Endodermal cell (in vitro differentiated cells): ENCODE measurements around the gene TMTC1. TPM values are rescaled to one million over a fixed set of nuclear protein-coding genes. Genes with fewer than 3 reads are reported as not detected.
"Not testable (repeated sequence)": the region's sequence is repeated elsewhere in the genome, so short reads cannot be mapped to it uniquely, and the experiment has no call there.

Source experiments
- DNase-seq: peaks from one replicate; pipeline ENCODE4 v3.0.0-alpha.2; 2017
- H3K27ac ChIP-seq: 2 replicates; pipeline ENCODE4 v1.5.1; 2013; ENCODE audit warnings: mild to moderate bottlenecking, low read depth, low read length, moderate library complexity
- H3K27me3 ChIP-seq: 2 replicates; pipeline ENCODE4 v1.6.1; 2013; ENCODE audit warnings: mild to moderate bottlenecking, low read length, moderate library complexity; ENCODE audit not compliant: insufficient read depth, control insufficient read depth, poor library complexity, severe bottlenecking
- H3K36me3 ChIP-seq: 2 replicates; pipeline ENCODE4 v1.7.0; 2013; ENCODE audit warnings: mild to moderate bottlenecking, low read length, moderate library complexity; ENCODE audit not compliant: control insufficient read depth, insufficient read depth
- H3K4me1 ChIP-seq: one replicate; pipeline ENCODE4 v1.7.0; 2013; ENCODE audit warnings: low read length; ENCODE audit not compliant: control insufficient read depth, insufficient read depth
- H3K4me3 ChIP-seq: 2 replicates; pipeline ENCODE4 v1.5.1; 2013; ENCODE audit warnings: mild to moderate bottlenecking, low read length, moderate library complexity
- H3K9ac ChIP-seq: 2 replicates; pipeline ENCODE4 v1.6.1; 2013; ENCODE audit warnings: mild to moderate bottlenecking, low read length, moderate library complexity; ENCODE audit not compliant: poor library complexity, severe bottlenecking; ENCODE audit errors: extremely low read depth
- H3K9me3 ChIP-seq: 2 replicates; pipeline ENCODE4 v1.6.1; 2013; ENCODE audit warnings: mild to moderate bottlenecking, low read length, moderate library complexity; ENCODE audit not compliant: control insufficient read depth
- H3K27ac Mint-ChIP-seq: 2 replicates; pipeline ENCODE4 v1.8.0; 2020; ENCODE audit warnings: mixed read lengths
- H3K27me3 Mint-ChIP-seq: 2 replicates; pipeline ENCODE4 v1.8.0; 2021; ENCODE audit warnings: mild to moderate bottlenecking, mixed read lengths; ENCODE audit not compliant: insufficient read depth
- H3K36me3 Mint-ChIP-seq: 2 replicates; pipeline ENCODE4 v1.8.0; 2020; ENCODE audit warnings: low read depth, mixed read lengths
- H3K4me1 Mint-ChIP-seq: 2 replicates; pipeline ENCODE4 v1.8.0; 2020; ENCODE audit warnings: mixed read lengths
- H3K4me3 Mint-ChIP-seq: 2 replicates; pipeline ENCODE4 v1.8.0; 2020; ENCODE audit warnings: mild to moderate bottlenecking, moderate library complexity, mixed read lengths
- H3K9me3 Mint-ChIP-seq: 2 replicates; pipeline ENCODE4 v1.8.0; 2020; ENCODE audit warnings: mild to moderate bottlenecking, mixed read lengths
- CTCF ChIP-seq: fragments of 200-600 bp; sonication (generic); conservative IDR thresholded peaks from 2 replicates; pipeline ENCODE4 v1.5.0; 2021; ENCODE audit warnings: antibody characterized with exemption, mild to moderate bottlenecking
- WGBS, 2 experiments: methylation state at CpG; one replicate each; pipeline versions ENCODE4 v1.1.5 to v1.1.7; 2013; ENCODE audit warnings: missing lambda C conversion rate in 2 of 2, mixed read lengths in 1 of 2; ENCODE audit not compliant: insufficient coverage in 1 of 2, insufficient read length in 1 of 2; 5-methylcytosine and 5-hydroxymethylcytosine counted together
- total RNA-seq, 2 donors: library from RNA; stranded (reverse); fragmentation: NEBNext Ultra II Directional in 1 of 2; extraction: Animal tissue kit (Norgen Biotek cat#: 25700) in 1 of 2; gene quantifications; 2 replicates in 1 of 2; 3 replicates in 1 of 2; pipeline ENCODE4 v1.2.1, GENCODE V29; 2021

The TMTC1 gene
- total RNA-seq, 2 donors from 2014 or later, result 31.6 to 71.0 TPM

- Histone ChIP-seq H3K9ac (no peak overlapping the region), H3K4me3 (no peak overlapping the region), H3K36me3 (peaks cover 6% of the 10 kb centered on the region), H3K4me1 (no peaks in the 10 kb centered on the region), H3K27me3 (no peaks in the 10 kb centered on the region), H3K9me3 (peaks cover 16% of the 10 kb centered on the region), H3K27ac (no peak overlapping the region)
- Mint-ChIP-seq H3K27ac (no peak overlapping the region), H3K36me3 (peaks cover 51% of the 10 kb centered on the region), H3K9me3 (peaks cover 13% of the 10 kb centered on the region), H3K4me3 (no peak overlapping the region), H3K4me1 (peaks cover 17% of the 10 kb centered on the region), H3K27me3 (no peaks in the 10 kb centered on the region)
- WGBS, 2 experiments, result 96% methylated on average over 3 of the region's 3 CpGs; no CpG with 5 or more reads in 1 of the 2 experiments
- no peak for DNase-seq
- no peak for TF ChIP-seq CTCF
These were observed 222.1 kb downstream of the TMTC1 start for GRCh38 chr12:29561664-29562071.

- Mint-ChIP-seq H3K27me3 (no peaks in the 10 kb centered on the region), H3K27ac (no peak overlapping the region), H3K4me3 (no peak overlapping the region), H3K9me3 (peaks cover 5% of the 10 kb centered on the region), H3K4me1 (peaks cover 13% of the 10 kb centered on the region), H3K36me3 (peaks cover 43% of the 10 kb centered on the region)
- Histone ChIP-seq H3K36me3 (peaks cover 17% of the 10 kb centered on the region), H3K9ac (no peak overlapping the region), H3K4me3 (no peak overlapping the region), H3K27me3 (no peaks in the 10 kb centered on the region), H3K27ac (no peak overlapping the region), H3K9me3 (peaks cover 5% of the 10 kb centered on the region), H3K4me1 (no peaks in the 10 kb centered on the region)
- no peak for DNase-seq
- TF ChIP-seq CTCF, result no peak
- WGBS, 2 experiments, result 71 to 100% methylated on average over 3 to 4 of the region's 4 CpGs
These were observed 224.5 kb downstream of the TMTC1 start for GRCh38 chr12:29559198-29559597.

- TF ChIP-seq CTCF, result no peak
These were observed 227.4 kb downstream of the TMTC1 start for GRCh38 chr12:29556363-29556762.

GRCh38 chr12:29555451-29555850 lies 228.3 kb downstream of the TMTC1 start:
- peaks cover 14% of the 10 kb centered on the region for H3K36me3 ChIP-seq
- not testable (repeated sequence) for H3K27me3 ChIP-seq, H3K27ac Mint-ChIP-seq, H3K9me3 ChIP-seq, DNase-seq, H3K4me3 ChIP-seq, H3K4me1 ChIP-seq, H3K4me3 Mint-ChIP-seq, H3K27ac ChIP-seq, H3K9me3 Mint-ChIP-seq, H3K9ac ChIP-seq, H3K27me3 Mint-ChIP-seq
- H3K36me3 Mint-ChIP-seq, result peaks cover 22% of the 10 kb centered on the region
- 100% methylated on average over 1 of the region's 2 CpGs; no CpG with 5 or more reads in 1 of the 2 experiments for WGBS, 2 experiments
- peaks cover 27% of the 10 kb centered on the region for H3K4me1 Mint-ChIP-seq

More at GRCh38 chr12:29556363-29556762, 227.4 kb downstream of the TMTC1 start:
- Histone ChIP-seq H3K27ac (no peak overlapping the region), H3K4me1 (no peaks in the 10 kb centered on the region), H3K9me3 (peaks cover 5% of the 10 kb centered on the region), H3K9ac (no peak overlapping the region), H3K36me3 (peaks cover 17% of the 10 kb centered on the region), H3K27me3 (no peaks in the 10 kb centered on the region), H3K4me3 (no peak overlapping the region)
- H3K36me3 Mint-ChIP-seq, result peaks cover 25% of the 10 kb centered on the region
- H3K27ac Mint-ChIP-seq, result no peak overlapping the region
- H3K27me3 Mint-ChIP-seq, result no peaks in the 10 kb centered on the region
- H3K4me3 Mint-ChIP-seq, result no peak overlapping the region
- peaks cover 5% of the 10 kb centered on the region for H3K9me3 Mint-ChIP-seq
- peaks cover 27% of the 10 kb centered on the region for H3K4me1 Mint-ChIP-seq
- DNase-seq, result no peak
